ENCODE data around the gene DNAAF5. TPM values are rescaled to one million over a fixed set of nuclear protein-coding genes. Genes with fewer than 3 reads are reported as not detected.

The DNAAF5 gene
- total RNA-seq, 6 experiments from 2014 or later = 25.4 to 33.0 (median 27.5) TPM

GRCh38 chr7:778968-779451 lies 52.5 kb downstream of the DNAAF5 start:
- H3K9me3 Mint-ChIP-seq = no peaks in the 10 kb centered on the region
- no peaks in the 10 kb centered on the region for H3K4me1 Mint-ChIP-seq (ENCODE audit: low read depth)
- DNase-seq = no peak
- TF ChIP-seq CTCF (IDR thresholded peaks at IDR 0.05) = no peak
- H3K4me3 Mint-ChIP-seq = no peak overlapping the region
- H3K27ac Mint-ChIP-seq = no peak overlapping the region
- H3K36me3 Mint-ChIP-seq (ENCODE audit: low read depth) = peaks cover 25% of the 10 kb centered on the region
- H3K27me3 Mint-ChIP-seq (ENCODE audit: insufficient read depth) = no peaks in the 10 kb centered on the region

GRCh38 chr7:779480-779879 lies 53.0 kb downstream of the DNAAF5 start:
- H3K9me3 Mint-ChIP-seq = no peaks in the 10 kb centered on the region
- no peak for TF ChIP-seq CTCF (IDR thresholded peaks at IDR 0.05)
- H3K27me3 Mint-ChIP-seq (ENCODE audit: insufficient read depth) = no peaks in the 10 kb centered on the region
- peaks cover 25% of the 10 kb centered on the region for H3K36me3 Mint-ChIP-seq (ENCODE audit: low read depth)
- H3K4me1 Mint-ChIP-seq (ENCODE audit: low read depth) = no peaks in the 10 kb centered on the region
- no peak overlapping the region for H3K27ac Mint-ChIP-seq
- no peak overlapping the region for H3K4me3 Mint-ChIP-seq
- DNase-seq = no peak

DNA sequence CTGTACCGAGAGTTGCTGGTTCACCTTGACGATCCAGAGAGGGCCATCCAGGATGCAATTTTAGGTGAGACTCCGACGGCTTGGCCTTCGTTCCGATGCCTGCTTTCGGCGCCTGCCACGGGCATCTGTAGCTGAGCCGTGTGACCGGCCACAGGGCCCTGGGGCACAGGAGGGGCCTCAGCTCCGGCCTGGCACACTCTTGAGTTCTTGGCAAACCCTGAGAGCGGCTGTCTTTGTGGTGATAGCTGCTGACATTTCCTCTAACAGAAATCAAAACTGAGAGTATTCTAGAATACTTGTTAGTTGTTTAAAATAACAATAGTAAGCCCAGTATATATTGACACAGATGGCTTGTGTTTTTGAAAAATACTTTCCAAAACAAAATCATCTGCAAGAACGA lies 53.6 kb downstream of the DNAAF5 start:
- TF ChIP-seq CTCF (IDR thresholded peaks at IDR 0.05) = no peak
- DNase-seq = no peak
- H3K4me3 Mint-ChIP-seq = no peak overlapping the region
- no peaks in the 10 kb centered on the region for H3K4me1 Mint-ChIP-seq (ENCODE audit: low read depth)
- H3K27ac Mint-ChIP-seq = no peak overlapping the region
- H3K9me3 Mint-ChIP-seq = no peaks in the 10 kb centered on the region
- no peaks in the 10 kb centered on the region for H3K27me3 Mint-ChIP-seq (ENCODE audit: insufficient read depth)
- H3K36me3 Mint-ChIP-seq (ENCODE audit: low read depth) = peaks cover 29% of the 10 kb centered on the region

- no peaks in the 10 kb centered on the region for H3K9me3 Mint-ChIP-seq
- H3K4me1 Mint-ChIP-seq (ENCODE audit: low read depth) = no peaks in the 10 kb centered on the region
- H3K36me3 Mint-ChIP-seq (ENCODE audit: low read depth) = peaks cover 28% of the 10 kb centered on the region
- no peak for TF ChIP-seq CTCF (IDR thresholded peaks at IDR 0.05)
- no peak overlapping the region for H3K4me3 Mint-ChIP-seq
- no peaks in the 10 kb centered on the region for H3K27me3 Mint-ChIP-seq (ENCODE audit: insufficient read depth)
- H3K27ac Mint-ChIP-seq = no peak overlapping the region
- no peak for DNase-seq
Observed at GRCh38 chr7:780516-780915, 54.0 kb downstream of the DNAAF5 start.

- no peaks in the 10 kb centered on the region for H3K9me3 Mint-ChIP-seq
- H3K36me3 Mint-ChIP-seq (ENCODE audit: low read depth) = peaks cover 26% of the 10 kb centered on the region
- TF ChIP-seq CTCF (IDR thresholded peaks at IDR 0.05) = no peak
- no peak overlapping the region for H3K27ac Mint-ChIP-seq
- no peak overlapping the region for H3K4me3 Mint-ChIP-seq
- no peaks in the 10 kb centered on the region for H3K4me1 Mint-ChIP-seq (ENCODE audit: low read depth)
- no peak for DNase-seq
- H3K27me3 Mint-ChIP-seq (ENCODE audit: insufficient read depth) = no peaks in the 10 kb centered on the region
Observed at GRCh38 chr7:781186-781849, 54.8 kb downstream of the DNAAF5 start.
